Type B pancreatic cell (in vitro differentiated cells): ENCODE data around the gene PARVB. TPM values are rescaled to one million over a fixed set of nuclear protein-coding genes. Genes with fewer than 3 reads are reported as not detected.

Source experiments
- DNase-seq: peaks from one replicate; pipeline ENCODE4 v3.0.0; 2021; ENCODE audit warnings: mixed read lengths; ENCODE audit not compliant: unreplicated experiment; ENCODE audit errors: extremely low spot score
- H3K27ac Mint-ChIP-seq: 2 replicates; pipeline ENCODE4 v1.8.0; 2021; ENCODE audit warnings: mild to moderate bottlenecking, mixed read lengths
- H3K27me3 Mint-ChIP-seq: 2 replicates; pipeline ENCODE4 v1.8.0; 2021; ENCODE audit warnings: mixed read lengths
- H3K36me3 Mint-ChIP-seq: 2 replicates; pipeline ENCODE4 v1.8.0; 2021; ENCODE audit warnings: mixed read lengths
- H3K4me1 Mint-ChIP-seq: one replicate; pipeline ENCODE4 v1.8.0; 2021; ENCODE audit warnings: mixed read lengths; ENCODE audit not compliant: unreplicated experiment
- H3K4me3 Mint-ChIP-seq: 2 replicates; pipeline ENCODE4 v1.8.0; 2021; ENCODE audit warnings: mild to moderate bottlenecking, mixed read lengths
- H3K9me3 Mint-ChIP-seq: 2 replicates; pipeline ENCODE4 v1.8.0; 2021; ENCODE audit warnings: mixed read lengths
- CTCF ChIP-seq: fragments of 200-600 bp; sonication (generic); conservative IDR thresholded peaks from 2 replicates; pipeline ENCODE4 v1.5.0; 2021; ENCODE audit warnings: antibody characterized with exemption, mild to moderate bottlenecking
- total RNA-seq: library from RNA; stranded (reverse); gene quantifications from 2 replicates; pipeline ENCODE4 v1.2.1, GENCODE V29; 2021; ENCODE audit warnings: low replicate concordance

PARVB gene
- total RNA-seq, 1 donor from 2014 or later, result 15.9 TPM

GRCh38 chr22:43980996-43981395 is 43.1 kb upstream of the PARVB start:
- no peaks in the 10 kb centered on the region for H3K4me1 Mint-ChIP-seq
- peaks cover 33% of the 10 kb centered on the region for H3K36me3 Mint-ChIP-seq
- H3K27ac Mint-ChIP-seq, result no peak overlapping the region
- H3K4me3 Mint-ChIP-seq, result no peak overlapping the region
- no peak for DNase-seq
- H3K9me3 Mint-ChIP-seq, result no peaks in the 10 kb centered on the region
- no peak for TF ChIP-seq CTCF
- no peaks in the 10 kb centered on the region for H3K27me3 Mint-ChIP-seq

- Mint-ChIP-seq H3K27ac (no peak overlapping the region), H3K4me1 (peaks cover 4% of the 10 kb centered on the region), H3K27me3 (no peaks in the 10 kb centered on the region), H3K36me3 (peaks cover 25% of the 10 kb centered on the region), H3K9me3 (no peaks in the 10 kb centered on the region), H3K4me3 (no peak overlapping the region)
- no peak for DNase-seq
- no peak for TF ChIP-seq CTCF
Observed at GRCh38 chr22:43983808-43984207, 40.3 kb upstream of the PARVB start.

- Mint-ChIP-seq H3K9me3 (no peaks in the 10 kb centered on the region), H3K27me3 (no peaks in the 10 kb centered on the region), H3K27ac (no peak overlapping the region), H3K4me3 (no peak overlapping the region), H3K36me3 (peaks cover 11% of the 10 kb centered on the region), H3K4me1 (peaks cover 4% of the 10 kb centered on the region)
- no peak for TF ChIP-seq CTCF
- no peak for DNase-seq
Observed at GRCh38 chr22:43985532-43985931, 38.6 kb upstream of the PARVB start.

- Mint-ChIP-seq H3K4me1 (peaks cover 6% of the 10 kb centered on the region), H3K27ac (no peak overlapping the region), H3K36me3 (peaks cover 13% of the 10 kb centered on the region), H3K4me3 (no peak overlapping the region), H3K27me3 (no peaks in the 10 kb centered on the region), H3K9me3 (no peaks in the 10 kb centered on the region)
- TF ChIP-seq CTCF, result no peak
- no peak for DNase-seq
Observed at GRCh38 chr22:43988116-43988820, 35.8 kb upstream of the PARVB start.

- no peak for TF ChIP-seq CTCF
- H3K9me3 Mint-ChIP-seq, result no peaks in the 10 kb centered on the region
- no peak overlapping the region for H3K4me3 Mint-ChIP-seq
- peaks cover 9% of the 10 kb centered on the region for H3K4me1 Mint-ChIP-seq
- H3K36me3 Mint-ChIP-seq, result peaks cover 14% of the 10 kb centered on the region
- no peaks in the 10 kb centered on the region for H3K27me3 Mint-ChIP-seq
- no peak for DNase-seq
- H3K27ac Mint-ChIP-seq, result no peak overlapping the region
Observed at GRCh38 chr22:43988960-43989359, 35.1 kb upstream of the PARVB start.

- Mint-ChIP-seq H3K9me3 (no peaks in the 10 kb centered on the region), H3K4me3 (no peak overlapping the region), H3K4me1 (peaks cover 9% of the 10 kb centered on the region), H3K36me3 (peaks cover 21% of the 10 kb centered on the region), H3K27me3 (no peaks in the 10 kb centered on the region), H3K27ac (no peak overlapping the region)
- TF ChIP-seq CTCF, result no peak
- DNase-seq, result no peak
Observed at GRCh38 chr22:43990044-43990443, 34.1 kb upstream of the PARVB start.
